Subcutaneous adipose tissue (tissue), 4 donors: Measurements from ENCODE around the gene STX7. TPM values are rescaled to one million over a fixed set of nuclear protein-coding genes. Genes with fewer than 3 reads are reported as not detected.

ENCODE experiments used
- total RNA-seq, 4 donors: library from RNA; depleted of rRNA; stranded (reverse); fragments of >200 nt; gene quantifications; one replicate each; pipeline ENCODE4 v1.1.0, GENCODE V29; 2016
- TF ChIP-seq, protein P1 (sequence below): fragments of 450-650 bp; IDR thresholded peaks from one replicate; pipeline ENCODE4 v1.5.1; 2016; ENCODE audit warnings: low read depth, mild to moderate bottlenecking, control low read depth, antibody characterized with exemption, moderate library complexity

The STX7 gene
- total RNA-seq, 4 donors from 2014 or later = 38.4 to 94.7 (median 57.1) TPM

DNA sequence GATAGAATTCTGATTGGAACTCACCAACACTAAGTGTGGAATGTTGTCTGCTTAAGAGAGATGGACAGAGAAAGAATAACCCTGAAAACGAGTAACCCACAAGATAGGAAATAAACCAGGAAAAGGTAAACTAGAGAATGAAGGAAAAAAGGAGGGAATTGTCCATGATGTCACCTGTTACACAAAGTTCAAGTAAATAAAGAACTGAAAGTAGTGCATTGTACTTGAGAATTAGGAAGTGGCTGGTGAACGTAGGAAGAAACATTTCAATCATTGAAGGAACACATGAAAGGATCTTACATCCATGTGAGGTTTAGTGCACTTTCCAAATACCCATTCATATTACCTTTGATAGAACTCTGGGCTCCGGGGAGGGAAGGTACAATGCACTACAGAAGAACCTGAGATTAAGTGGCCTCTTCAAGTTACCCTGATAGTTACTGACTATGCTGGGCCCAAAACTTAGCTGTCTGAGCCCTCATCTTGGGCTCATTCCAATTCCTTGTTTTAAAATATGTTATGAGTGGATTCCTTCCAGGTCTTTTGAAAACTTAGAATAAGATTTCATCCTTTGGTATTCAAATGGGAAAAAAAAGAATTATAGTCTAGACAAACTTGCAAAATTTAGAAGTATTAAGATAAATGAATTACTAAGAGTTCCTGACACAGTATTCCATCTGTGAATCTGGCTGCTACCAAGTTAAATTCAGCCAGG lies 1.1 kb upstream of the STX7 start:
- TF ChIP-seq, protein P1, sequence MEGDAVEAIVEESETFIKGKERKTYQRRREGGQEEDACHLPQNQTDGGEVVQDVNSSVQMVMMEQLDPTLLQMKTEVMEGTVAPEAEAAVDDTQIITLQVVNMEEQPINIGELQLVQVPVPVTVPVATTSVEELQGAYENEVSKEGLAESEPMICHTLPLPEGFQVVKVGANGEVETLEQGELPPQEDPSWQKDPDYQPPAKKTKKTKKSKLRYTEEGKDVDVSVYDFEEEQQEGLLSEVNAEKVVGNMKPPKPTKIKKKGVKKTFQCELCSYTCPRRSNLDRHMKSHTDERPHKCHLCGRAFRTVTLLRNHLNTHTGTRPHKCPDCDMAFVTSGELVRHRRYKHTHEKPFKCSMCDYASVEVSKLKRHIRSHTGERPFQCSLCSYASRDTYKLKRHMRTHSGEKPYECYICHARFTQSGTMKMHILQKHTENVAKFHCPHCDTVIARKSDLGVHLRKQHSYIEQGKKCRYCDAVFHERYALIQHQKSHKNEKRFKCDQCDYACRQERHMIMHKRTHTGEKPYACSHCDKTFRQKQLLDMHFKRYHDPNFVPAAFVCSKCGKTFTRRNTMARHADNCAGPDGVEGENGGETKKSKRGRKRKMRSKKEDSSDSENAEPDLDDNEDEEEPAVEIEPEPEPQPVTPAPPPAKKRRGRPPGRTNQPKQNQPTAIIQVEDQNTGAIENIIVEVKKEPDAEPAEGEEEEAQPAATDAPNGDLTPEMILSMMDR = no peak

DNA sequence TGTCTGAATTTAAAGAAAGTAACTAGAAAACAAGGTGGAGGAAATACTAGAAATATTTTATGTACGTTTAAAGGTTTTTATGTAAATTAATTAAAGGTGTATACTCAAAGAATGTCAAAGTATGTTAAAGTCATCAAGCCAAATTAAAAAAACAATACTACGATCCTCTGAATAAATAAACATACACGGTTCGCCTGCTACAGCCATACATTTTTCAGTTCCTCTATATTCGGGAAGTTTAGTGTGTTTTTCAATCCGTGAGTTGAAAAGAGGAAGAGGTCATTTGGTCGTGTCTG lies 626 bp downstream of the STX7 start:
- TF ChIP-seq, protein P1 = no peak

DNA sequence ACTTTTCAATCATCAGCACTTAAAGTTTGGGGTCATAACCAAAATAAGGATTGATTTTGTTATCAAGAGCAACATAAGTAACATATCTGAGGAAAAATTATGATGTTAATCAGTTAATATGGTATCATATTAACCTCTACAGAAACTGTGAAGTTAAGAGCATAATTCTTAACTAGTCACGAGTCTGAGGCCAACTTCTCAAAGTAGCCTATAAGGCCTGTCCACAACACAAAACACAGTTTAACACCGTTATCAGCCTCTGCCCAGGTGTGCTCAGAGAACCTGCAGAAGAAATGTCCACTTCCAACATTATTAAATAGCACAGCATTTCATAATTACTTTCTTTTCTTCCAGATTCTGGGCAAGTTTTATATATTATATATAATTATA lies 1.1 kb downstream of the STX7 start:
- TF ChIP-seq, protein P1 = no peak

DNA sequence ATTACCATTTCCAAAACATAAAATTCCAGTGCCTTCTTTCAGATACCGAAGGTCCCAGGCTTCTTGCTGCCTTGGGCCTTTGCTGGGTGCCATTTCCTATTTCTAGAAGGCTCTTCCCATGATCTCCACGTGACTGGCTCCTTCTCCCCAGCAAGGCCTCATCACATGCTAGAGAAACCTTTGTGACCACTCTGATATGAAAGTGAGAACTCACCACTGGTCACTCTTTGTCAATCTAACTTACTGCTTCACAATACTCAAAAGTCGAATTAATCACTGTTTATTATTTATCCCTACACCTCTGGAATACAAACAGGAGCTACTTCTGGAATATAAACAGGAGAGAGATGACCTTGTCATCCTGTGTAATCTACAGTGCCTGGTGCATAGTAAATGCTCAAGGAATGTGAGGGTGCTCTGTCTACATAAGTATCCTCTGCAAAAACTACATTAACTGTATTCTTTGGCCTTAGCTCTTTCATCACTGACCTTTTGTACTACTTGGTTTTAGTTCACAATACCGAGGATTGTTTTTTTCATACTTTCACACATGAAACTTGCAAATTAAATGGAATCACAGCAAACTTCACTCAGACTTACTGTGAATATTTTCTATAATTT lies 1.6 kb downstream of the STX7 start:
- TF ChIP-seq, protein P1 = no peak

DNA sequence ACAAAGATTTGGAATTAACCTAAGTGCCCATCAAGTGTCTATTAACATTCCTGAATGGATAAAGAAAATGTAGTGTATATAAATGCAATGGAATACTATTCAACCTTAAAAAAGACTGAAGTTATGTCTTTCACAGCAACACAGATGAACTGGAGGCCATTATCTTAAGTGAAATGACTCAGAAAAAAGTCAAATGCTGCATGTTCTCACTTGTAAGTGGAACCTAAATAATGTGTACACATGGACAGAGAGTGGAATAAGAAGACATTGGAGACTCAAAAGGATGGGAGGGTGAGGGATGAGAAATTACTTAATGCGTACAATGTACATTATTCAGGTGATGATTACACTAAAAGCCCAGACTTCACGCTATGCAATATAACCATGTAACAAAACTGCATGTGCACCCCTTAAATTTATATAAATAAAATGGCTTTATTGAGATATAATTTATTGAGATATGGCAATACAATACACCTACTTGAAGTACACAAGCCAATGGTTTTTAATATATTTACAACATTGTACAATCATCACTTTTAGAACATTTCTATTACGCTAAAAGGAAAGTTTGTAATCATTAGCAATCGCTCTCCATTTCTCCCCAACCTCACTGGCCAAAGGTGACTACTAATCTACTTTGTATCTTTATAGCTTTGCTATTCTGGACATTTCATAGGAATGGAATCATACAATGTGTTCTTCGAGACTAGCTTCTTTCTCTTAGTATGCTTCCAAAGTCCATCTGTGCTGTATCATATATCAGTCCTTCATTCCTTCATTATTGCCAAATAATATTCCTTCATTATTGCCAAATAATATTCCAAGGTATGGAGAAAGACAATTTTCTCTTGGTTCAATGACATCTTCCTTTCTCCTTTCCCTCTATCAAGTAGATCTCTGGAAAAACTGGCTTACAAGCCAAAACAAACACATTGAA lies 5.8 kb downstream of the STX7 start:
- TF ChIP-seq, protein P1 = no peak

DNA sequence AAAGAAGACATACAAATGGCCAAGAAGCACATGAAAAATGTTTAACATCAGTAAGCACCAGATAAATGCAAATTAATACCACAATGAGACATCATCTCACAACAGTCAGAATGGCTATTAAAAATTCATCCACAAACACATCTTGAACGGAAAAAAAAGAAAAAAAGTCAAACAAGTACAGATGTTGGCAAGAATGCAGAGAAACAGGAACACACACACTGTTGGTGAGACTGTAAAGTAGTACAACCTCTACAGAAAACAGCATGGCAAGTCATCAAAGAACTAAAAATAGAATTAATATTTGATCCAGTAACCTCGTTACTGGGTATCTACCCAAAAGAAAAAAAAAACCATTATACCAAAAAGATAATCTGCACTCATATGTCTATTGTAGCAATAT lies 6.5 kb downstream of the STX7 start:
- TF ChIP-seq, protein P1 = no peak

DNA sequence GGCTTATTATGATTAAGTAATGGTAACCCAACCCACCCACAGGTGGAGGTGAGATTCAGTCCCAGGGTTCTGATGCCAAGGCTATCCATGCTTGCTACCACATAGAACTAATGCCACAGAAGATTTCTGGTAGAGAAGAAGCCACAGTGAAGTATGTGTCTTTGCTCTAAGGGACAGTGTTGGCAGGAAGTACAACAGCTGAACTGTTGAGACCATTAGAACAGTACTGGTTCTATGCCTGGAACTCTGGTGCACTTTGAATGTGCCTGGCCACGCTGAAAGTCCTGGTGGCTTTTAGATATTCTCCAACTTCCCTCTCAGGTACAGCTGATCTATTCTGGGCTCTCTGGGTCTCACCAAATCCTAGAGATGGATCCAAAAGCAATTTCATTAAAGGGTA lies 7.8 kb downstream of the STX7 start:
- TF ChIP-seq, protein P1 = no peak
